Stimulated activated CD4-positive, alpha-beta T cell treated with anti-CD3 and anti-CD28 coated beads, TNF-alpha, amount 100 ng/mL, for 24 hours (primary cell): ENCODE data around the gene STBD1.
"Not testable (repeated sequence)": the region's sequence is repeated elsewhere in the genome, so short reads cannot be mapped to it uniquely, and the experiment has no call there.

Source experiments
- DNase-seq, 3 experiments: peaks; one replicate each; pipeline ENCODE4 v3.0.0-alpha.2; 2020; ENCODE audit warnings: low read depth in 3 of 3

The STBD1 gene

GRCh38 chr4:76305971-76306881 is at the start of gene STBD1:
Gene STBD1 (plus strand): TSS chr4:76306733. CDS start chr4:76306770, 37 bp downstream.
- DNase-seq: peak in 1 of 3 experiments; percentile 32

GRCh38 chr4:76256968-76257367 is 49.6 kb upstream of the STBD1 start:
- DNase-seq: no peak

GRCh38 chr4:76257824-76258223 is 48.7 kb upstream of the STBD1 start:
- no peak for DNase-seq

GRCh38 chr4:76260571-76260970 is 46.0 kb upstream of the STBD1 start:
- no peak for DNase-seq

- DNase-seq: no peak
These were observed 40.8 kb upstream of the STBD1 start for GRCh38 chr4:76265631-76266218.

- DNase-seq: no peak
These were observed 39.9 kb upstream of the STBD1 start for GRCh38 chr4:76266627-76267026.

GRCh38 chr4:76267811-76268210 is 38.7 kb upstream of the STBD1 start:
- DNase-seq: no peak

- no peak for DNase-seq
These were observed 36.0 kb upstream of the STBD1 start for GRCh38 chr4:76270244-76271175.

GRCh38 chr4:76271248-76271647 is 35.3 kb upstream of the STBD1 start:
- no peak for DNase-seq

GRCh38 chr4:76272073-76272472 is 34.5 kb upstream of the STBD1 start:
- DNase-seq: no peak

- no peak for DNase-seq
These were observed 34.0 kb upstream of the STBD1 start for GRCh38 chr4:76272582-76272981.

GRCh38 chr4:76272999-76273398 is 33.5 kb upstream of the STBD1 start:
- no peak for DNase-seq

GRCh38 chr4:76275486-76276124 is 30.9 kb upstream of the STBD1 start:
- DNase-seq: no peak

GRCh38 chr4:76276813-76277212 is 29.7 kb upstream of the STBD1 start:
- no peak for DNase-seq

- DNase-seq: no peak
These were observed 28.9 kb upstream of the STBD1 start for GRCh38 chr4:76277667-76278066.

- no peak for DNase-seq
These were observed 27.9 kb upstream of the STBD1 start for GRCh38 chr4:76278583-76278982.

GRCh38 chr4:76279462-76279861 is 27.1 kb upstream of the STBD1 start:
- peak in 1 of 3 experiments; percentile 9 for DNase-seq

GRCh38 chr4:76280488-76281441 is 25.8 kb upstream of the STBD1 start:
- DNase-seq: no peak

GRCh38 chr4:76281594-76281993 is 24.9 kb upstream of the STBD1 start:
- not testable (repeated sequence) for DNase-seq

GRCh38 chr4:76282941-76283689 is 23.4 kb upstream of the STBD1 start:
- DNase-seq: no peak
